Glomerular visceral epithelial cell (primary cell): ENCODE results near the gene PRR14L.

Experiments used
- DNase-seq: peaks from one replicate; pipeline ENCODE4 v3.0.0-alpha.2; 2016; ENCODE audit errors: extremely low spot score

PRR14L gene

GRCh38 chr22:31639436-31640039, 110.4 kb downstream of the PRR14L start:
- DNase-seq: no peak

DNA sequence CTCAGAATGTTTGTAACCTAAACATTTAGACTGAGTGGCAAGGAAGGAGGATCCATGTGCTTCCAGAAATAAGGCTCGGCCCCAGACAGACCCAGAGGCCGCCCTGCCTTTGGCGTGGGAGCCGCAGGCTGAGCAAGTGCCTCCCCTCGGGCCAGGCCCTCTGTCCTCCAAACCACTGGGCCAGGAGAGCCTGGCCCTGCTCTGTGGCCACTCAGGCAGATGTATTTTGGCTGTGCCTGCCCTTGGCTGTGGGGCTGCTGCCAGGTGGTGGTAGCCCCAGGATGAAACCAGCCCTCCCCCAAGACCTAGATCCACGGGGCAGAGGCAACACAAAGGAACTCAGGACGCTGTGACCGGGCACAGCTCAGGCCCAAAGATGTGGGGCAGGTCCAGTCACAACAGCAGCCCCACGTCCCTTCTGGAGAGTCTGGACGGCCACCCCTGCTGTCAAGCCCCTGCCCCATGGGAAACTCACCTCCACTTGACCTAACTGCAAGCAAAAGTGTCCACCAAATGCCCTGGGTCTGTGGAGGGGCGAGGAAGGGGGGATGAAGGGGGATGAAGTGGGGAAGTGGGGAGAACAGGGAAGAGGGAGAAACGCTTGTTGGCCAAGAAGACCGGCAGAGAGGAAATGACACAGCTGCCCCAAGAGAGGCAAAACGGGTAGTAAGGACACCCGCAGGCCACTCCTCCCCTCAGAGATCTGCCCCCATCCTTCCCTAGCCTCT, 111.9 kb downstream of the PRR14L start:
- peak; percentile 40 for DNase-seq

DNA sequence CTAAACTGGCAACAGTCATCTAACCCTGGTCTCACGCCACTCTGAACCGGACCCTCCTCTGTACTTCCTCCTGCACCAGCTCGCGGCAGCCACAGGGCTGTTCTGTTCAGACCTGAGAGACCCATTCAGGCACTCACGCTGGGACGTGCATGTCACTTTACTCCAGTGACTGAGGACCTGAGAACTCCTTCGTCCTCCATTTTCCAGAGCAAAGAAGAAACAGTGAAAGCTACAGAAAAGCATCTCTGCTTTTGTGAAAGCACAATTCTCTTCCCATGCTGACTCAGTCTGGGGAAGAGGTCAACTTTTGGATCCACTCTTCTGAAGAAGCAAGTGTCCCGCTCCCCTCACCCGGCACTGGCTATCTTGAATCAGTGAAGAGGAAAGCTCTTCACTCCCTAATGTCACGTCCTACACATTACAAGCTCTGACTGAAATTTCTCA, 112.5 kb downstream of the PRR14L start:
- no peak for DNase-seq

DNA sequence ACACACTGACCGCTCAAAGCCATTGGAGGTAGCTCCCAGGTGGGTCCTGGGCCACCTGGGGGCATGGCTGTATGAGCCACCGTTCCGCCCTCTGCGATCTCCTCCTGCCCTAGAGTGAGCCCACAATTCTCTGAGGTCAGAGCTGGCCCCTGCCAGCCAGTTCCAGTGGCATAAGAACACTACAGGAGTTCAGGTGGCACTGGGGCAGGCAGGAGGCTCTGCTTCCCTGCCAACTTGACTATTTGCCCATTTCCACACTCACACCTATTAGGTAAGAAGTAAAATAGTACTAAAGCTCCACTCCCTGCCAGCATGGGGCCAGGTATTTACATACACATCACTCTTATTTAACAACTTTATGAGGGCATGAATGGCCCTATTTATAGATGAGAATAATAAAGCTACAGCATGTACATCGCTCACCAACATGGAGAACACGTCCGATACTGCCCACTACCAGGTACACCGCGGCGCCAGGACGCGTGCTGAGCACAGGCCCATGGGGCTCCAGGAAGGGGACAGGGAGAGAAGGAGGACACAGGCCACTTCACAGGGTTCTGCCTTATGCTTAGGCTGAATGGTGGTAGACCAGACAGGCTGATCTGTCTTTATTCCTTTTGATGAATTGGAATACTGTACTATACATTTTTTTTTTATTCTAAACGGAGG, 114.2 kb downstream of the PRR14L start:
- DNase-seq: no peak

GRCh38 chr22:31631436-31631835, 118.5 kb downstream of the PRR14L start:
- no peak for DNase-seq
